K562 (cell line): ENCODE results near the gene HNRNPM. TPM values are rescaled to one million over a fixed set of nuclear protein-coding genes. Genes with fewer than 3 reads are reported as not detected.

Source experiments
- BDP1 ChIP-seq: IDR thresholded peaks from 3 replicates; pipeline ENCODE4 v1.6.1; 2011; ENCODE audit not compliant: insufficient read length, insufficient read depth
- E2F3 ChIP-seq: fragments of 250-450 bp; sonication (Bioruptor Pico); IDR thresholded peaks from 2 replicates; pipeline ENCODE4 v1.4.0; 2020; ENCODE audit warnings: mild to moderate bottlenecking
- MGA ChIP-seq: fragments of 450-650 bp; IDR thresholded peaks from 2 replicates; pipeline ENCODE4 v1.6.1; 2016; ENCODE audit warnings: mild to moderate bottlenecking, moderate library complexity
- NELFE ChIP-seq: IDR thresholded peaks from 2 replicates; pipeline ENCODE4 v1.6.1; 2011; ENCODE audit warnings: mild to moderate bottlenecking; ENCODE audit not compliant: insufficient read depth, insufficient read length
- POLR3A ChIP-seq: IDR thresholded peaks from 2 replicates; pipeline ENCODE4 v1.6.1; 2011; ENCODE audit warnings: borderline replicate concordance, mild to moderate bottlenecking, moderate library complexity; ENCODE audit not compliant: insufficient read length, insufficient read depth; ENCODE audit errors: extremely low read depth
- PRPF4 ChIP-seq: fragments of 200-400 bp; formaldehyde crosslinking; IDR thresholded peaks from one replicate; pipeline ENCODE4 v1.6.1; 2017; ENCODE audit warnings: low read length, low read depth, mild to moderate bottlenecking; ENCODE audit not compliant: insufficient read depth, poor library complexity, severe bottlenecking
- TEAD2 ChIP-seq: fragments of 450-650 bp; IDR thresholded peaks from 2 replicates; pipeline ENCODE4 v1.6.1; 2016; ENCODE audit warnings: missing genetic modification characterization, control low read depth, missing compliant biosample characterization
- ZBTB12 ChIP-seq: fragments of 250-450 bp; sonication (Bioruptor Pico); IDR thresholded peaks from 2 replicates; pipeline ENCODE4 v1.4.0; 2020
- ZNF384 ChIP-seq: IDR thresholded peaks from 2 replicates; pipeline ENCODE4 v1.6.1; 2012; ENCODE audit warnings: low read depth, low read length, improper control_type of control experiment
- polyA plus RNA-seq, 8 experiments: library from polyadenylated mRNA; depleted of rRNA in 4 of 8; stranded (reverse) in 5 of 8; unstranded in 3 of 8; fragments of >200 nt; fragmentation: Nextera tagmentation in 2 of 8; fragmentation: Illumina TruSeq in 1 of 8; extraction: Ambion mirVana in 2 of 8; extraction: Trizol in 1 of 8; gene quantifications; 2 replicates each; pipeline versions ENCODE4 v1.2.1 to v1.2.3, GENCODE V29; 2011 to 2014; ENCODE audit warnings: inconsistent platforms in 1 of 8, missing spikeins in 1 of 8
- total RNA-seq, 7 experiments: library from RNA; depleted of rRNA in 6 of 7; stranded (reverse); fragments of >200 nt in 6 of 7; fragmentation: Illumina TruSeq in 2 of 7; extraction: Trizol in 2 of 7; gene quantifications; 2 replicates each; pipeline versions ENCODE4 v1.2.1 to v1.2.3, GENCODE V29; 2011 to 2021; ENCODE audit warnings: low replicate concordance in 1 of 7
- TF ChIP-seq, protein P1 (sequence below): fragments of 250-450 bp; sonication (Bioruptor Pico); IDR thresholded peaks from 2 replicates; pipeline ENCODE4 v1.5.0; 2020; ENCODE audit warnings: mild to moderate bottlenecking

HNRNPM gene
- total and polyA plus RNA-seq, 9 of the 15 experiments (the other 6 are each of a cell fraction or from before 2014, with no cell fraction given): 11.1 to 340 (median 195) TPM

GRCh38 chr19:8444677-8445487 is at the start of gene HNRNPM (continued):
- peak; percentile 61; the same call in 1 of the 2 replicates for TF ChIP-seq MGA
- TF ChIP-seq ZNF384: no peak
- TF ChIP-seq NELFE: no peak
- TF ChIP-seq BDP1: no peak
- TF ChIP-seq, protein P1, sequence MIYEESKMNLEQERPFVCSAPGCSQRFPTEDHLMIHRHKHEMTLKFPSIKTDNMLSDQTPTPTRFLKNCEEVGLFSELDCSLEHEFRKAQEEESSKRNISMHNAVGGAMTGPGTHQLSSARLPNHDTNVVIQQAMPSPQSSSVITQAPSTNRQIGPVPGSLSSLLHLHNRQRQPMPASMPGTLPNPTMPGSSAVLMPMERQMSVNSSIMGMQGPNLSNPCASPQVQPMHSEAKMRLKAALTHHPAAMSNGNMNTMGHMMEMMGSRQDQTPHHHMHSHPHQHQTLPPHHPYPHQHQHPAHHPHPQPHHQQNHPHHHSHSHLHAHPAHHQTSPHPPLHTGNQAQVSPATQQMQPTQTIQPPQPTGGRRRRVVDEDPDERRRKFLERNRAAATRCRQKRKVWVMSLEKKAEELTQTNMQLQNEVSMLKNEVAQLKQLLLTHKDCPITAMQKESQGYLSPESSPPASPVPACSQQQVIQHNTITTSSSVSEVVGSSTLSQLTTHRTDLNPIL (CRISPR knock-in tag): no peak
- peak; percentile 10; the same call in 1 of the 2 replicates for TF ChIP-seq E2F3 (CRISPR knock-in tag)
- TF ChIP-seq PRPF4: no peak
- no peak for TF ChIP-seq TEAD2 (tag)
- TF ChIP-seq ZBTB12 (CRISPR knock-in tag): no peak
- TF ChIP-seq POLR3A: no peak
